ENCODE data around the gene SRPRA. TPM values are rescaled to one million over a fixed set of nuclear protein-coding genes. Genes with fewer than 3 reads are reported as not detected.

SRPRA gene
- total and polyA plus RNA-seq, 4 donors = 28.7 to 143 (median 102) TPM

GRCh38 chr11:126281666-126282175, 13.0 kb upstream of the SRPRA start:
- Histone ChIP-seq H3K4me1 (ENCODE audit: control insufficient read depth in 4 of 4, insufficient read depth in 4 of 4, low read length in 3 of 4) (peaks cover 8 to 50% (median 38%) of the 10 kb centered on the region in 4 donors), H3K9me3 (ENCODE audit: control insufficient read depth in 4 of 4, low read length in 3 of 4) (no peaks in the 10 kb centered on the region), H3K27me3 (ENCODE audit: control insufficient read depth in 4 of 4, insufficient read depth in 4 of 4, low read length in 3 of 4) (no peaks in the 10 kb centered on the region), H3K27ac (ENCODE audit: low read depth in 1 of 2, low read length in 2 of 2) (peak overlapping the region; percentile 21 to 97), H3K4me3 (ENCODE audit: low read depth in 1 of 3, low read length in 3 of 3) (peak overlapping the region in 1 of 3 donors; percentile 63), H3K36me3 (ENCODE audit: control insufficient read depth in 4 of 4, insufficient read depth in 3 of 4, low read depth in 1 of 4, low read length in 3 of 4) (no peaks in the 10 kb centered on the region), H3K9ac (ENCODE audit: low read depth in 1 of 2, low read length in 2 of 2) (no peak overlapping the region)
- 93% methylated on average over 10 of the region's 10 CpGs for WGBS
- DNase-seq (ENCODE audit: low spot score) = no peak
- no peak for TF ChIP-seq REST (IDR thresholded peaks at IDR 0.05)
- no peak for TF ChIP-seq MAX (IDR thresholded peaks at IDR 0.05)
- no peak for TF ChIP-seq NR2F2 (IDR thresholded peaks at IDR 0.05)
- no peak for TF ChIP-seq ZBTB33 (IDR thresholded peaks at IDR 0.05)
- no peak for TF ChIP-seq EGR1 (IDR thresholded peaks at IDR 0.05; ENCODE audit: low read depth in 2 of 2)
- TF ChIP-seq RAD21 (IDR thresholded peaks at IDR 0.05) = no peak
- no peak for TF ChIP-seq HNF4G (IDR thresholded peaks at IDR 0.05)
- no peak for TF ChIP-seq CTCF (IDR thresholded peaks at IDR 0.05; ENCODE audit: low read depth, low read length, missing input control)
- no peak for TF ChIP-seq FOXA2 (IDR thresholded peaks at IDR 0.05)
- no peak for TF ChIP-seq HNF4A (conservative IDR thresholded peaks at IDR 0.05)
- no peak for TF ChIP-seq SP1 (IDR thresholded peaks at IDR 0.05)
- no peak for TF ChIP-seq ATF3 (IDR thresholded peaks at IDR 0.05)
- no peak for TF ChIP-seq TAF1 (conservative IDR thresholded peaks at IDR 0.05)
- TF ChIP-seq JUND (IDR thresholded peaks at IDR 0.05) = no peak
- no peak for TF ChIP-seq GABPA (IDR thresholded peaks at IDR 0.05 in 1 of 2, conservative IDR thresholded peaks at IDR 0.05 in 1 of 2)

- TF ChIP-seq SP1 (IDR thresholded peaks at IDR 0.05) (no peak), ATF3 (IDR thresholded peaks at IDR 0.05) (no peak), RAD21 (IDR thresholded peaks at IDR 0.05) (no peak)
- 88% methylated on average over 6 of the region's 6 CpGs for WGBS
These were observed 12.6 kb upstream of the SRPRA start for GRCh38 chr11:126281245-126281644.

More at GRCh38 chr11:126281245-126281644, 12.6 kb upstream of the SRPRA start:
- Histone ChIP-seq H3K4me3 (ENCODE audit: low read depth in 1 of 3, low read length in 3 of 3) (no peak overlapping the region), H3K27ac (ENCODE audit: low read depth in 1 of 2, low read length in 2 of 2) (no peak overlapping the region), H3K27me3 (ENCODE audit: control insufficient read depth in 4 of 4, insufficient read depth in 4 of 4, low read length in 3 of 4) (no peaks in the 10 kb centered on the region), H3K36me3 (ENCODE audit: control insufficient read depth in 4 of 4, insufficient read depth in 3 of 4, low read depth in 1 of 4, low read length in 3 of 4) (no peaks in the 10 kb centered on the region), H3K9ac (ENCODE audit: low read depth in 1 of 2, low read length in 2 of 2) (no peak overlapping the region), H3K4me1 (ENCODE audit: control insufficient read depth in 4 of 4, insufficient read depth in 4 of 4, low read length in 3 of 4) (peaks cover 8 to 53% (median 39%) of the 10 kb centered on the region in 4 donors), H3K9me3 (ENCODE audit: control insufficient read depth in 4 of 4, low read length in 3 of 4) (no peaks in the 10 kb centered on the region)
- no peak for DNase-seq (ENCODE audit: low spot score)

Data from liver (tissue), 9 donors.